K562 (cell line): Measurements from ENCODE around the gene CC2D1A. TPM values are rescaled to one million over a fixed set of nuclear protein-coding genes. Genes with fewer than 3 reads are reported as not detected.

ENCODE experiments used
- CBX1 ChIP-seq: sonication (generic); IDR thresholded peaks from 2 replicates; pipeline ENCODE4 v1.6.1; 2016; ENCODE audit warnings: antibody characterized with exemption, low read depth, mild to moderate bottlenecking
- CHAMP1 ChIP-seq: fragments of 450-650 bp; IDR thresholded peaks from 2 replicates; pipeline ENCODE4 v1.6.1; 2016; ENCODE audit warnings: mild to moderate bottlenecking
- CREM ChIP-seq: IDR thresholded peaks from 2 replicates; pipeline ENCODE4 v1.6.1; 2014; ENCODE audit warnings: antibody characterized with exemption, low read depth
- HCFC1 ChIP-seq: IDR thresholded peaks from 2 replicates; pipeline ENCODE4 v1.6.1; 2012; ENCODE audit warnings: low read depth, low read length, improper control_type of control experiment
- RAD51 ChIP-seq: fragments of 450-650 bp; IDR thresholded peaks from 2 replicates; pipeline ENCODE4 v1.7.1; 2016; ENCODE audit warnings: low read depth, mild to moderate bottlenecking, borderline replicate concordance
- RBM15 ChIP-seq: fragments of 200-400 bp; formaldehyde crosslinking; IDR thresholded peaks from 2 replicates; pipeline ENCODE4 v1.6.1; 2018; ENCODE audit warnings: mild to moderate bottlenecking, low read length, moderate library complexity; ENCODE audit not compliant: insufficient read depth
- SMC3 ChIP-seq: conservative IDR thresholded peaks from 2 replicates; pipeline ENCODE4 v1.6.1; 2011; ENCODE audit warnings: low read depth, low read length, improper control_type of control experiment; ENCODE audit not compliant: insufficient read depth
- ZNF12 ChIP-seq: sonication (generic); formaldehyde crosslinking; IDR thresholded peaks from 2 replicates; pipeline ENCODE4 v1.4.0; 2020; ENCODE audit warnings: mild to moderate bottlenecking, missing genetic modification reagents
- polyA plus RNA-seq, 8 experiments: library from polyadenylated mRNA; depleted of rRNA in 4 of 8; stranded (reverse) in 5 of 8; unstranded in 3 of 8; fragments of >200 nt; fragmentation: Nextera tagmentation in 2 of 8; fragmentation: Illumina TruSeq in 1 of 8; extraction: Ambion mirVana in 2 of 8; extraction: Trizol in 1 of 8; gene quantifications; 2 replicates each; pipeline versions ENCODE4 v1.2.1 to v1.2.3, GENCODE V29; 2011 to 2014; ENCODE audit warnings: inconsistent platforms in 1 of 8, missing spikeins in 1 of 8
- total RNA-seq, 7 experiments: library from RNA; depleted of rRNA in 6 of 7; stranded (reverse); fragments of >200 nt in 6 of 7; fragmentation: Illumina TruSeq in 2 of 7; extraction: Trizol in 2 of 7; gene quantifications; 2 replicates each; pipeline versions ENCODE4 v1.2.1 to v1.2.3, GENCODE V29; 2011 to 2021; ENCODE audit warnings: low replicate concordance in 1 of 7
- TF ChIP-seq, protein P1 (sequence below), 2 experiments: fragments of 450-650 bp in 1 of 2; sonication (generic) in 1 of 2; formaldehyde crosslinking in 1 of 2; IDR thresholded peaks in 1 of 2; conservative IDR thresholded peaks in 1 of 2; 2 replicates each; pipeline versions ENCODE4 v1.6.1 to v1.8.1; 2016 to 2023; ENCODE audit warnings: mild to moderate bottlenecking in 2 of 2, moderate library complexity in 2 of 2, inconsistent platforms in 1 of 2, missing genetic modification reagents in 1 of 2
- TF ChIP-seq, protein P2 (sequence below), 2 experiments: fragments of 450-650 bp in 1 of 2; sonication (generic) in 1 of 2; formaldehyde crosslinking in 1 of 2; IDR thresholded peaks; 2 replicates each; pipeline versions ENCODE4 v1.7.1 to v1.9.0; 2016 to 2022; ENCODE audit warnings: inconsistent platforms in 1 of 2, mild to moderate bottlenecking in 1 of 2, missing genetic modification reagents in 1 of 2
- TF ChIP-seq, protein P3 (sequence below), 2 experiments: fragments of 450-650 bp; conservative IDR thresholded peaks; 2 replicates each; pipeline ENCODE4 v1.6.1; 2017; ENCODE audit warnings: mild to moderate bottlenecking in 2 of 2, moderate library complexity in 2 of 2

The CC2D1A gene
- total and polyA plus RNA-seq, 9 of the 15 experiments (the other 6 are each of a cell fraction or from before 2014, with no cell fraction given), result 0.32 to 31.0 (median 12.9) TPM

DNA sequence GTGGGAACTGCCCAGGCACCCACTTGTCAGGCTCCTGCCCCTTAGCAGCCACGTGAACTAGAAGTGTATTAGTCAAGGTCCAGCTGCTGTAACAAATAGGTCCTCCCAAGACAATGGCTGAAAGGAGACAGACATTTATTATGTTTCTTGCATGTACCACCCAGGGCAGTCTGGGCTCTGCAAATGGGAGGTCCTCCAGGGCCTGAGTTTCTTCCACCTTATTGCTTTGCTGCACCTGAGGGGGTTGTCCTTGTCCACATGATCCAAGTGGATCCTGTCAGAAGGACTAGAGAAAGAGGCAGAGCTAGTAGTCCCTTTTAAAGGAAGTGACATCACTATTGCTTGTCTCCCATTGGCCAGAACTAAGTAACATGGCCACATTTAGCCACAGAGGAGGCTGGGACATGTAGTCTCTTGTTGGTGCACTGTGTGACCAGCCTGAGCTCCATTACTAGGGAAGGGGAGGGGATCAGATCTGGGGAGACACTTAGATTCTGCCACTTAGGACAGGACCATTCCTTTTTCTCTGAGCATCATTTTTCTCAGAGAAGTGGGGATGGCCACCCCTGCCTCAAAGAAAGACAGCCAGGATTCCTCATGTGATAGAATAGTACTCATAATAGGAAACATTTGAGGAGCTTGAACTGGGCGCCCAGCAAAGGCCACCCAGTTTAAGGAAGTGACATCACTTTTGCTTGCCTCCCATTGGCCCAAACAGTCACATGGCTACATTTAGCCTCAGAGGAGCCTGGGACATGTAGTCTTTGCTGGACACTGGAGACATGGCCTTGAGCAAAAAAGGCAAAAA, 15.1 kb downstream of the CC2D1A start (continued):
- TF ChIP-seq, protein P1, sequence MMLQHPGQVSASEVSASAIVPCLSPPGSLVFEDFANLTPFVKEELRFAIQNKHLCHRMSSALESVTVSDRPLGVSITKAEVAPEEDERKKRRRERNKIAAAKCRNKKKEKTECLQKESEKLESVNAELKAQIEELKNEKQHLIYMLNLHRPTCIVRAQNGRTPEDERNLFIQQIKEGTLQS (IDR thresholded peaks at IDR 0.05), result peak; percentile 52
- TF ChIP-seq, protein P1 (CRISPR knock-in tag; conservative IDR thresholded peaks at IDR 0.05), result no peak
- TF ChIP-seq ZNF12 (CRISPR knock-in tag) (peak; percentile 100), CHAMP1 (no peak), CBX1 (peak; percentile 87; the same call in 1 of the 2 replicates), SMC3 (no peak), RBM15 (no peak), CREM (peak; percentile 84), HCFC1 (peak; percentile 82), RAD51 (peak; percentile 82)
- TF ChIP-seq, protein P2, sequence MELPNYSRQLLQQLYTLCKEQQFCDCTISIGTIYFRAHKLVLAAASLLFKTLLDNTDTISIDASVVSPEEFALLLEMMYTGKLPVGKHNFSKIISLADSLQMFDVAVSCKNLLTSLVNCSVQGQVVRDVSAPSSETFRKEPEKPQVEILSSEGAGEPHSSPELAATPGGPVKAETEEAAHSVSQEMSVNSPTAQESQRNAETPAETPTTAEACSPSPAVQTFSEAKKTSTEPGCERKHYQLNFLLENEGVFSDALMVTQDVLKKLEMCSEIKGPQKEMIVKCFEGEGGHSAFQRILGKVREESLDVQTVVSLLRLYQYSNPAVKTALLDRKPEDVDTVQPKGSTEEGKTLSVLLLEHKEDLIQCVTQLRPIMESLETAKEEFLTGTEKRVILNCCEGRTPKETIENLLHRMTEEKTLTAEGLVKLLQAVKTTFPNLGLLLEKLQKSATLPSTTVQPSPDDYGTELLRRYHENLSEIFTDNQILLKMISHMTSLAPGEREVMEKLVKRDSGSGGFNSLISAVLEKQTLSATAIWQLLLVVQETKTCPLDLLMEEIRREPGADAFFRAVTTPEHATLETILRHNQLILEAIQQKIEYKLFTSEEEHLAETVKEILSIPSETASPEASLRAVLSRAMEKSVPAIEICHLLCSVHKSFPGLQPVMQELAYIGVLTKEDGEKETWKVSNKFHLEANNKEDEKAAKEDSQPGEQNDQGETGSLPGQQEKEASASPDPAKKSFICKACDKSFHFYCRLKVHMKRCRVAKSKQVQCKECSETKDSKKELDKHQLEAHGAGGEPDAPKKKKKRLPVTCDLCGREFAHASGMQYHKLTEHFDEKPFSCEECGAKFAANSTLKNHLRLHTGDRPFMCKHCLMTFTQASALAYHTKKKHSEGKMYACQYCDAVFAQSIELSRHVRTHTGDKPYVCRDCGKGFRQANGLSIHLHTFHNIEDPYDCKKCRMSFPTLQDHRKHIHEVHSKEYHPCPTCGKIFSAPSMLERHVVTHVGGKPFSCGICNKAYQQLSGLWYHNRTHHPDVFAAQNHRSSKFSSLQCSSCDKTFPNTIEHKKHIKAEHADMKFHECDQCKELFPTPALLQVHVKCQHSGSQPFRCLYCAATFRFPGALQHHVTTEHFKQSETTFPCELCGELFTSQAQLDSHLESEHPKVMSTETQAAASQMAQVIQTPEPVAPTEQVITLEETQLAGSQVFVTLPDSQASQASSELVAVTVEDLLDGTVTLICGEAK (IDR thresholded peaks at IDR 0.05), result peak; percentile 85
- TF ChIP-seq, protein P2 (CRISPR knock-in tag; IDR thresholded peaks at IDR 0.05), result no peak
- TF ChIP-seq, protein P3, sequence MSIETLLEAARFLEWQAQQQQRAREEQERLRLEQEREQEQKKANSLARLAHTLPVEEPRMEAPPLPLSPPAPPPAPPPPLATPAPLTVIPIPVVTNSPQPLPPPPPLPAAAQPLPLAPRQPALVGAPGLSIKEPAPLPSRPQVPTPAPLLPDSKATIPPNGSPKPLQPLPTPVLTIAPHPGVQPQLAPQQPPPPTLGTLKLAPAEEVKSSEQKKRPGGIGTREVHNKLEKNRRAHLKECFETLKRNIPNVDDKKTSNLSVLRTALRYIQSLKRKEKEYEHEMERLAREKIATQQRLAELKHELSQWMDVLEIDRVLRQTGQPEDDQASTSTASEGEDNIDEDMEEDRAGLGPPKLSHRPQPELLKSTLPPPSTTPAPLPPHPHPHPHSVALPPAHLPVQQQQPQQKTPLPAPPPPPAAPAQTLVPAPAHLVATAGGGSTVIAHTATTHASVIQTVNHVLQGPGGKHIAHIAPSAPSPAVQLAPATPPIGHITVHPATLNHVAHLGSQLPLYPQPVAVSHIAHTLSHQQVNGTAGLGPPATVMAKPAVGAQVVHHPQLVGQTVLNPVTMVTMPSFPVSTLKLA (conservative IDR thresholded peaks at IDR 0.05), result peak in 1 of 2 experiments; percentile 9; a peak in 1 of 4 replicates
